ENCODE data around the gene CERK.
"Not testable (repeated sequence)": the region's sequence is repeated elsewhere in the genome, so short reads cannot be mapped to it uniquely, and the experiment has no call there.

Gene CERK, protein sequence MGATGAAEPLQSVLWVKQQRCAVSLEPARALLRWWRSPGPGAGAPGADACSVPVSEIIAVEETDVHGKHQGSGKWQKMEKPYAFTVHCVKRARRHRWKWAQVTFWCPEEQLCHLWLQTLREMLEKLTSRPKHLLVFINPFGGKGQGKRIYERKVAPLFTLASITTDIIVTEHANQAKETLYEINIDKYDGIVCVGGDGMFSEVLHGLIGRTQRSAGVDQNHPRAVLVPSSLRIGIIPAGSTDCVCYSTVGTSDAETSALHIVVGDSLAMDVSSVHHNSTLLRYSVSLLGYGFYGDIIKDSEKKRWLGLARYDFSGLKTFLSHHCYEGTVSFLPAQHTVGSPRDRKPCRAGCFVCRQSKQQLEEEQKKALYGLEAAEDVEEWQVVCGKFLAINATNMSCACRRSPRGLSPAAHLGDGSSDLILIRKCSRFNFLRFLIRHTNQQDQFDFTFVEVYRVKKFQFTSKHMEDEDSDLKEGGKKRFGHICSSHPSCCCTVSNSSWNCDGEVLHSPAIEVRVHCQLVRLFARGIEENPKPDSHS

DNA sequence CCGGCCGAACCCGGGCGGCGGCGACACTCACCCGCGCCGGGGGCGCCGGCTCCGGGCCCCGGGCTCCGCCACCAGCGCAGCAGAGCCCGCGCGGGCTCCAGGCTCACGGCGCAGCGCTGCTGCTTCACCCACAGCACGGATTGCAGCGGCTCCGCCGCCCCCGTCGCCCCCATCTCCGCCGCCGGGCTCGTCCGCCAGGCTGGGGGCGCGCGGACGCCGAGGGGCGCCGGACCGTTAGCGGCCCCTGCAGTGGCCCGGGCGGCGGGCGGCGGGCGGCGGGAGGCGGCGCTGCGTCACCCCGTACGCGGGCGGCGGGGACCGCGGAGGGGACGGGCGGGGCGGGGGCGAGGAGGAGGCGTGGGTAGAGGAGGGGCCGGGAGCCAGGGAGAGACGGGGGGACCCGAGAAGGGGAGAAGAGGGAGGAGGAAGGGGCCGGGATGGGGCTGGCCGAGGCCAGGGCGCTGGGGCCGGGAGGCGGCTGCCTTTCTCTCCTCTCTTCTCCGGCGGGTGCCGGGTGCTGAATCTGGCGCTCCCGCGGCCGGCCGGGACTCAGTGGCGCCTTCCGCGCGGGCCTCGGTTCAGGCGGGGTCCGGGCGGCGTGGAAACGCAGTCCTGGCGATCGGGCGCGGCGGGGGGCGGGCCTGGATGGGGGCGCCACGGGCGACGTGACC lies at the start of gene CERK:
Gene CERK, minus strand, starts transcription at position 277 of the 671 bp plus-strand sequence. Its CDS starts 104 bp downstream, at position 173.
- no peak for DNase-seq (ENCODE audit: low read depth, low spot score)

DNA sequence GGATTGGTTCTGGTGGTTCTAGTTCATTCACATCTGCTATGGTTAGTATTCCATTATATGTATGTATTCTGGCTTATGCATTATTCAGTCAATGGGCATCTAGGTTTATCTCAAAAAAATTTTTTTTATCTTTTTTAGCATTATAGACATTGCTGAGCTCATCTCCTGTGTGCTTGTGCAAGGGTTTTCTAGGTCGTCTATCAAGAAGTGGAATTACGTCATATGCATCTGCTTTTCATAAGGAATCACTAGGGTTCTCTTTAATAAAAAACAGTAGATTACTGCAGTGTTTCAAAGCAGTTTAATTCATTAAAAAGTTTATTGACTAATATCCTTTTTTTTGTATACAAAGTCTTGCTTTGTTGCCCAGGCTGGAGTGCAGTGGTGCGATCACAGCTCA lies 45.7 kb upstream of the CERK start:
- no peak for DNase-seq (ENCODE audit: low read depth, low spot score)

DNA sequence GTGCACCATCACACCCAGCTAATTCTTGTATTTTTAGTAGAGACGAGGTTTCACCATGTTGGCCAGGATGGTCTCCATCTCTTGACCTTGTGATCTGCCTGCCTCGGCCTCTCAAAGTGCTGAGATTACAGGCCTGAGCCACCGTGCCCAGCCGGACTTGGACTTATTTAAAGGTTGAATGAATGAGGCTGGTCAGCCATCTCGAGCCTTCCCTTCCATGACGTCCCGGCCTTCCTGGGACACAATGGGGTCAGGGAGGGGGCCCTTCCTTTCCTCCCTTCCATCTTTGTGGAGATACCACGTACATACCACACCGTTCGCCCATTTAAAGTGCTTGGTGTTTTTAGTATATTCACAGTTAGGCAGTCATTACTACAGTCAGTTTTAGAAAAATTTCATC lies 44.1 kb upstream of the CERK start:
- not testable (repeated sequence) for DNase-seq (ENCODE audit: low read depth, low spot score)

DNA sequence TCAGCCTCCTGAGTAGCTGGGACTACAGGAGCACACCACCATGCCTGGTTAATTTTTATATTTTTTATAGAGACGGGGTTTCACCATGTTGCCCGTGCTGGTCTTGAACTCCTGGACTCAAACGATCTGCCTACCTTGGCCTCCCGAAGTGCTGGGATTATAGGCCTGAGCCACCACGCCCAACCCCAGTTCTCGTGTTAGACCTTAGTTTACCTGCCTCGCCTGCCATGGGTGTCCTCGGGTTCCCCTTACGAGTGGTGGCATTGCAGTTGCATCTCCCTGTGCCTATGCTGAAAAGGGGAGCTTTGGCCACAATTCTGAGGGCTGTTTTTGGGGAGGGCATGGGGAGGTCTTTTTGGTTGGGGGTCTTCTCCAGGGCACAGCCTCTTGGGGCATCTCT lies 43.2 kb upstream of the CERK start:
- no peak for DNase-seq (ENCODE audit: low read depth, low spot score)

DNA sequence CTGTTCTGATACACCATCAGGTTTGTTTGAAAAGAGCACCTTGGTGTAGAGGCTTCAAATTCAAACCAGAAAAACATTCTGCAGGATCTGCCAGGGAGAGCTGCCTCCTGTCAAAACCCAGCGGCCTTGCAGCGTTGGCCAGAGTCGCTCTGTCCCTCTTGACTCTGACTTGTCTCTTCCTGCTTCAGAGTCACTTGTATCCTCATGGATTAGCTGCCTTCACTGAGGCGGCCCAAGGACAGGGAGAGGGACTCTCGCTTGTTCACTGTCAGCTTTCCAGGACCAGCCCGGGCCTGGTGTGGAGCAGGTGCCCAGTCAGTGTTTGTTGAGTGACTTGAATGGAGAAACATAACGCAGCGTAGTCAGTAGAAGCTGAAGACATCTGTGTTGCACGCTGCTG lies 42.4 kb upstream of the CERK start:
- no peak for DNase-seq (ENCODE audit: low read depth, low spot score)

DNA sequence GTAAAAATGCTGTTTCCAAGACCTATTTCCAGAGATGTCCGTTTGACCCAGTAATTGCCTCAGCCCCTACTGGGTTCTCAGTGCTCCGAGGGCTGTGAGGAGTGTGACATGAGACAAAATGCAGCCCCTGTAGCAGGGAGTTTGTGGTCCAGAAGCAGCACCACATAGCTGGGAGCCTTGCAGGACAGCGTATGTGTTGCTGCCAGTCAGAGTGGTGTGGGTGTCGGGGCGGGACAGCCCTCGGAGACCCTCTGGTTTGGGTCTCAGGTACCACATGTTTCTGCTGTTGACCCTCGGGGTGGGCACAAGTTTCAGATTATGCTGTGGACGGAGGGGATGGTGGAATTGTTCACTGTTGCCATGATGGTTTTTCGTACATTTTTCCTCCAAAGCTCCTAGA lies 41.6 kb upstream of the CERK start:
- no peak for DNase-seq (ENCODE audit: low read depth, low spot score)

DNA sequence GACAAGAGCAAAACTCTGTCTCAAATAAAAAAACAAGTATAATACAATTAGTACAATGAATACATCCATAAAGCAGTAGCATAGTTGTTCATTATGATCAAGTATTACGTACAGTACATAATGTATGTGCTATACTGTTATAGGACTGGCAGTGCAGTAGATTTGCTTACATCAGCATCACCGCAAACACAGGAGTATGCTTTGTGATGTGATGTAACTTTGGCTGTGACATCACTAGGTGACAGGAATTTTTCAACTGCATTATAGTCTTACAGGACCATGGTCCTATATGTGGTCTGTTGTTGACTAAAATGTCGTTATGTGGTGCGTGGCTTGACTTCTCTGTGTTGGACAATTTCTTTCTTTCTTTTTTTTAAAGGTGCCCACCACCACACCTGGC lies 41.0 kb upstream of the CERK start:
- no peak for DNase-seq (ENCODE audit: low read depth, low spot score)

DNA sequence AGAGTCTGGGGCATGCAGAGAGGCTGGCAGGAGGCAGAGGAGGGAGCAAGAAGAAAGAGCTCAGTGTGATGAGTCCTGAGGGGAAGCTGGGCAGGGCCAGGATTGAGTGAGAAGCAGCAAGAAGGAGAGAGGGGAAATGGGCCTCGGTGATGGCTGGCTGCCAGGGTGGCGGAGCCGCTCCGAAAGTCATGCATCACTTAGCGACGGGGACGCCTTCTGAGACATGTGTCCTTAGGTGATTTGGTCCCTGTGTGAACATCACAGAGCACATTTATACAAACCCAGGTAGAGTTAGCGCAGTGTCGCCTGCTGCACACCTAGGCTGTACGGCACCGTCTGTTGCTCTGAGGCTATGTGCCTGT lies 39.5 kb upstream of the CERK start:
- no peak for DNase-seq (ENCODE audit: low read depth, low spot score)

DNA sequence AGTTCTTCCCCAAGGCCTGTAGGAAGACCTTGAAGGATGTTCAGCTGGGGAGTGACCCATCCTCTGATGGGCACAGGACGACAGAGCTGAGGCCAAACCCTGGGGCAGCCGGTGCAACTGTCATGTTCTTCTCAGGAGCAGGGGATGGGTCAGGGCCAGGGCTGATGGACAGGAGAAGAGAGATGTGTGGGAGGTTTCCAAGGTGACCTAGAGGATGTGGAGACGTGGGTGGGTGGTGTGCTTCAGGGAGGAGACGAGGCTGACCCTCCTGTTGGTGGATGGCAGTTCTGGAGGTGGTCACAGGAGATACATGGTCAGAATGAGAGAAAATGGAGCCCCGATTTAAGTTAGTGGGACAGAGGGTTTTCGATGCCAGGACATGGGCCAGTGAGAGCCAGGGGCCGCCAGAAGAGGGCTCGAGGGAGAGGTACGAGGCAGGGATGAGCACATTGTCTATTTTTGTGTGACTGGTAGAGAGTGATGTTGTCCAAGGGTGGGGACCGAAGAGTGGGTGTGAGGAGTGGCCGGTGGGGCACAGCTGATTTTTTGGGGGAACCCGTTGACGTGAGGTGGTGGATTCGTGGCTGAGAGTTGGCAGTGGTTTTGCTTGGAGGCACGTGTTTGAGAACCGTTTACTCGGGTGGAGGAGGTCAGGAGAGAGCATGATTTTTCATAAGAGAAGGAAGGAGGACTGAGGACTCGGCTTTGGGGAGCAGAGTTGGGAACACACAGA lies 39.0 kb upstream of the CERK start:
- DNase-seq (ENCODE audit: low read depth, low spot score), result no peak

DNA sequence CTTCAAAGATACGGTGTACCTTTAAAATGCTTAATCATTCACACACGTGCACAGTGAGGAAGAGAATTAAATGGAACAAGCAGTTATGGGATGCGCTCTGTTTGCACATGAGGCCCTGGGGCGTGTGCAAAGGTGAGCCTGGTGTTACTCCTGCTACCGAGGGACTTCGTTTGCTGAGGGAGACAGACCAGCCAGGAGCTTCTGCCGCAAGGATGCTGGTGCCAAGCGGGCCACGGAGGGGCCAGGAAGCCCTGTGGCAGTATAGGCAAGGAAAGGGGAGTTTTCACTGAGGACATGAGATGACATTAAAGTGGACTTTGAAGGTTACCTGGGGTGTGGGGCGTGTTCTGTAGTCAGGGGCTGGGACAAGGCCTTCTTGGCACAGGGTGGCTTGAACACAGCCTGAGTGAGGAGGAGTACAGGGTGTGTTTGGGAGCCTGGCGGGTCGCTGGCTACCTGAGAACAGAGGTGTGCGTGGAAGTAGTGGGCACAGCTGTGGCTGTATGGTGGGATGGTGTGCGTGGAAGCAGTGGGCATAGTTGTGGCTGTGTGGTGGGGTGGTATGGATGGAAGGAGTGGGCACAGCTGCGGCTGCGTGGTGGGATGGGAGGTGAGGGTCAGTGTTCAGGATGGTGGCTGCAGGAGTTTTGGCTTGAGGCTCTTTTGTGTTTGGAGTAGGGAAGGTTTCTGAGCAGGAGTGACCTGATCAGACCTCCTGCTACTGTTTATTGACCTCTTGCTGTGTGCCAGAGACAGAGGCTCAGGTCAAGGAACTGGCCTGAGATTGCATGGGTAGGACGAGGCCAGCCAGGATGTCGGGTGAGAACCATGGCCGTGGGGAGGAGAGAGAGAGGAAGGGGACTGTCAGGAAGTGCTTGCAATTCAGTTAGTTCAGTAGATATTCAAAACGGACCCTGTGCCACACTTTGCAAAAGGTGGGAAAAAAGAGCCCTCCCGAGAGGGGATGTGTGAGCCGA lies 38.1 kb upstream of the CERK start:
- no peak for DNase-seq (ENCODE audit: low read depth, low spot score)

DNA sequence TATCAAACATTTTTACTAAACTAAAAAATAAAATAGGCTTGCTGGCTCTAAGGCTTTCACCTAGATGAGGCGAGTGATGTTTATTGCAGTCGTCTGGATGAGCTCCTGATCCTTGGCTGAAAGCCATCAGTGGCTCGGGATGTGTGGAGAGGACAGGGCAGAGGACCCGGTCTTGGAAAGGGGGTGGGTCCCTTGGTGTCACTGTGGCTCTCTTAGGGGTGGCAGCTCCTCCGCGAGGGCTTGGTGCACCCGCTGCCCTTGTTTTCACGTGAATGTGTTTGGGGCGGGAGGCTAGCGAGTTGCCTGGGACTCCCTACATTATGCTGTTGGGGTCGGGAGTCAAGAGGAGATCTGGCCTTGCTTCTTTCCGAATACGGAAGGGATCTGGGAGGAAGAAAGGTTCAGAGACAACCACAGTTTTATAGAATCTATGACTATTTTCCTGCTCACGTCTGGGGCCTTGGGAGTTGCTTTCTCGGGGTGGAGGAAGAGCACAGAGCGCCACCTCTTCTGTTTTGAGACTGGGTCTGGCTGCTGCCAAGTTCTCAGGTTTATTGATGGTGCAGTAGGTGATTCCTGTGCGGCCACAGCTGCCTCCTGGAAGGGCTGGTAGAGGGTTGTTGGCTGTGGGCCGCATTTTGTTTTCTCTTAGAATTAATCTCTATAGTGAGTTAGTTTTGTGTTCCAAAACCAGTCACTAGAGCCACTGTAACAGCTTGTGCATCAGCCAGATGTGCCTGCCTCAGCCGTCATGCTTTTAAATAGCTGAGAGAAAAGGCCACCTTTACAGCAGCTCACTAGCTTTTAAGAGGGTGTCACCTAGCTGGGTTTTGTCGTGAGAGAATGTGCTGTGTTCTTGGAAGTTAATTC lies 37.2 kb upstream of the CERK start:
- DNase-seq (ENCODE audit: low read depth, low spot score), result no peak

DNA sequence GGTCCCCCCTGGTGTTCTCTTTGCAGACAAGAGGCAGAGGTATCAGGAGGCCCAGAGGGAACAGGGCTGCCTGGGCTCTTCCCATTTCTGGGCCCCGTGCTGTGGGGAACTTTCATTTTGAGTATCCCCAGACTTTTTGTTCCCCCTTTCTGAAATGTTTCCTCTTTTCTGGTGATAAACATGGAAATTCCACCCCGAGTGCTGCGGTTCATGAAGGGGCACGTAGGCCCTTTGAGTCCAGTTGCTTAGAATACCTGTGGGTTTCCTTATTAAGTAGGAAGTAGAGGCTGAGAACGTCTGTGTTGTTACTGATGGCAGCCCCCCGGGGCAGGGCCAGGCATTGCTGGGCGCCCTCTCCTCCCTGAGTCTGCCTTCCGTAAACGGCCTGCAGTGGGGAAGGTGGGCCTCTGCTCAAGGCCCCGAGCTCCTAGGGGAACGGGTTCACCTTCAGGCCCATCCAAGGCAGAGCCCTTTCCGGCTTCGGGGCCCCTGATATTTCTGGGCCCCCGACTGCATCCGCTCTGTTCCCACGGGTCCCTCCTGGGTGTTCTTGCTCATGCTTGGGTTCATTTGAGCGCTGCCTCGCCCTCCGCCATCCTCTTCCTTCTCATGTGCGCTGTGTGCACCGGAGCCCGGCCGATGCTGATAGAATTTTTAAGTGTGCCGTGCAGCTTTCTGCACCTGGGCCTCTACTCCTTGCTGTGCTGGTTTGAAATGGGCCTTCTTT lies 36.4 kb upstream of the CERK start:
- peak; percentile 52 for DNase-seq (ENCODE audit: low read depth, low spot score)

DNA sequence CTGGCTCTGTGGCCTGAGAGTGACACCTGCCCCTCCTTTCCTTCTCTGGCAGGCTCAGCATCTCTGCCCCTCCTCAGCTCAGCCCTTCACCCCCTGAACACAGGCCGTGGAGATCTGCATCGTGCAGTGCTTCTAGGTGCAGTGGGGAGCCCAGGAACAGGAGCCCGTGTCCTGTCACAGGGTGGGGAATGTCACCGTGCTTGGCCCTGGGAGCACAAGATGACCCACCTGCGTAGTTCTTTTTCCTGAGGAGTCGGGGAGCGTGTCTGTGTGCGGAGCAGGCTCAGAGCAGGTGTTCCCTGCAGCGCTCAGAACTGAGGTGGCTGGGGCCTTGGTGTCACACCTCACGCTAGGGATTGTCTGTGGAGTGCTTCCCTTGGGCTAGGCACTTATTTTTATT lies 35.0 kb upstream of the CERK start:
- DNase-seq (ENCODE audit: low read depth, low spot score), result no peak

DNA sequence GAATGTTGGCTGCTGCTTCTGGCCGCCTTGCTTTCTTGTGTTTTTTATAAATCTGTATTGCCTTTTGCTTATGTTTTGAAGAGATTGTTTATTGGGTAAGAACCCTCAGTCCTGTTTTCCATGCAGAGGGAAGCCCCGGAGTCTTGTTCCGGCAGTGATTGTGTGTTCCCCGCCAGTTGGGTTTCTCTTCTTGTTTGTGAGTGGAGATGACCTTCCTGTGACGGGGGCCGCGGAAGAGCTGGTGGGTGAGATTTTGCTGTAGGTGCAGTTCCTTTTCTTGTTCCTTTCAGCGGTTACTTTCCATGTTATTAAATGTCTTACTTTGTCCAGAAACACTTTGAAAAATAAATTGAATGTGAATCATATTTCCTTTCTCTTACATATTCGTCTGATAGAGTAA lies 32.7 kb upstream of the CERK start:
- no peak for DNase-seq (ENCODE audit: low read depth, low spot score)

DNA sequence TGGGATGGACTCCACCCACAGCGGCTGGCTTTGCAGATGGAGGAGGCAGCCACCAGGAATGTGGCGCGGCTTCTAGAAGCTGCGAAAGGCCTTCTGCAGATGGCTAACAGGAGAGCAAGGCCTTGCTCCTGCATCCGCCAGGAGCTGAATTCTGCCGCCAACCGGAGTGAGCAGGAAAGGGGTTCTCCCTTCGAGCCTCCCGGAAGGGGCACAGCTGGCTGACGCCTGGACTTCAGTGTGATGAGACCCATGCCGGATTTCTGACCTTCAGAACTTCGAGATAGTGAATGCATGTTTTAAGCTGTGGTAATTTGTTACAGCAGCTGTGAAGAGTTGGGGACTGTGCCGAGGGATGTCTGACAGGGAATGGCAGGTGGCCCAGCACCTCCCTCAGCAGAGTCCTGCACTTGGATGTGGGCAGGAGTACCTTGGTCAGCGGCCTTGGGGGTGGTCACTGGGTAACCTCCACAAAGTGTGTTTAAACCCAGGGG lies 32.1 kb upstream of the CERK start:
- DNase-seq (ENCODE audit: low read depth, low spot score), result no peak

DNA sequence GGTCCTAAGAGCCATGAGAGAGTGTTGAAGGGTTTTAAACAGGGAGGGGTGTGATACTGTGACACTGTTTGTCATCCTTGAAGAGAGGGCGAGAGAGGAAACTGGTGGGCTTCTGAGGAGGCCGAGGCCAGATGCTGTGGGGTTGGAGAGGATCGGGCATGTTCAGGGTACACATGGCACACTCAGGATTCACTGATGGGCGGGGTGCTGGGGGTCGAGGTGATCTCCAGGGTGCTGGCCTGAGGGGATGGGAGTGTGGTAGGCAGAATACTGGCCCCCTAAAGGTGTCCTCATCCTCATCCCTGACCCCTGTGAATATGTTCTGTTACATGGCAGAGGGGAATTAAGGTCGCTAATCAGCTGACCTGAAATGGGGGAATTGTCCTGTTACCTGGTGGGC lies 31.7 kb upstream of the CERK start:
- DNase-seq (ENCODE audit: low read depth, low spot score), result no peak

DNA sequence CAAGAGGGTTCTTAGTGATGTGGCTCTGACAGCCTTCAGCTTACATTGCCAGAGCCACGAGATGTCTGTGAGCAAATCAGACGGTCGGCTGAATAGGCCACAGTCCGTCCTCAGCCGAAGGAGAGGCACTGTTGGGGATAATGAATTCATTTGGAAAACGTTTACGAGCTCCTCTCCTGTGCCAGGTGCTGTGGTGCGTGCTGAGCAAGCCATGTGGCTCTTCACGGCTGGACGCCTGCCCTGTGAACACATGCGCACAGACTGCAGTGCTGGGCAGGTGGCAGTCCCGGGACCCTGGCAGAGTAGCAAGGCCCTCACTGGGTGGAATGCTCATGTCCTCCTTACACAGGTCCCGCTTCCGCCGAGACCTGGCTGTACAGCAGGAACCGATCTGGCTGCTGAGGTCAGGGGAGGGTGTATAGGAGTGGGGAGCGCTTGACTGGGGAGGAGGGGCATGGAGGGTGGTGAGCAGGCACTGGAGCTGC lies 31.2 kb upstream of the CERK start:
- no peak for DNase-seq (ENCODE audit: low read depth, low spot score)

DNA sequence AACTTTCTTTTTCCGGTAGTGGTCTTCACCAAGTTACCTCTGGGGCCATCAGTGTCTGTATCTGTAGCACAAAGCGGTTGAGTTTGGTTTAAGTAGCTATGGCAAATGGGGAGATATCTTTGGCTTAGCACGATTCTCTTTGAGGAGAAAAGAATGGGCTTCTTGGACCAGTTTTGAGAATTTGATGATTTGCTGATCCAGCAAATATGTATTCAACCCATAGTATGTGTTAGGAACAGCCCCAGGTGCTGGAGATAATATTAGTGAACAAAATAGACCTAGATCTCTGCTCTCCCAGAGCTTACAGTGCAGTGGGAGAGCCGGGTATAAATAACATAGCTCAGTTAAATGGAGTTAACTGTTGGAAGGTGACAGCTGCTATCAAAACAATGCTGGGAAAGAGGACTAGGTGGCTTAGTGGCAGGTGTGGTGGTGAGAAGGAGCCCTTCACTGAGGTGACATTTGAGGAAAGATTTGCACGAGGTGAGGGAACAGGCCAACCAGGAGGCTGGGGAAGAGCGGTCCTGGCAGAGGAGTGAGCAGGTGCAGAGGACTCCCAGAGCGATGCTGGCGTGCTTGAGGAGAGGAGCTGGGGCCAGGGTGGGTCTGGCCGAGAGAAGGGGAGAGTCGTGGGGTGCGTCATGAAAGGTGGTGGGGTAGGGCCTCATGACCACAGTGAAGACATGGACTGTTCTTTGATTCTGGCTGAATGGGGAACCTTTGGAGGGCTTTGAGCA lies 29.4 kb upstream of the CERK start:
- no peak for DNase-seq (ENCODE audit: low read depth, low spot score)

DNA sequence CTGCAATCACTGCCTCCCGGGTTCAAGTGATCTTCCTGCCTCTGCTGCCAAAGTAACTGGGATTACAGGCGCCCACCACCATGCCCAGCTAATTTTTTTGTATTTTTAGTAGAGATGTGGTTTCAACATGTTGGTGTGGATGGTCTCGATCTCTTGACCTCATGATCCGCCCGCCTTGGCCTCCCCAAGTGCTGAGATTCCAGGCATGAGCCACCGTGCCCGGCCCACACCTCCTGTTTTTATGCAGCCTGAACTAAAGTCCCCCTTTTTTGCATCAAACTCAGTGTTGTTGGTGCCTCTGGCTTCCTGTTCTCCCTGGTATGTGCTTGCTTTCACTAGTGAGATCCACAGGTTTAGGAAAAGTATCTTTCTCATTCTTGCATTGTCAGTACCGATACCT lies 28.6 kb upstream of the CERK start:
- no peak for DNase-seq (ENCODE audit: low read depth, low spot score)

Measured in ELF-1 (cell line).